Suprapubic skin (tissue), 4 donors: ENCODE data around the gene ZDHHC14.

Experiments
- CTCF ChIP-seq, 2 donors: fragments of 200-600 bp in 1 of 2; fragments of 450-650 bp in 1 of 2; sonication (generic) in 1 of 2; IDR thresholded peaks; one replicate each; pipeline ENCODE4 v1.5.1; 2016 to 2019; ENCODE audit warnings: antibody characterized with exemption in 2 of 2, mild to moderate bottlenecking in 1 of 2, moderate library complexity in 1 of 2
- EP300 ChIP-seq: sonication (generic); formaldehyde crosslinking; IDR thresholded peaks from one replicate; pipeline ENCODE4 v1.6.1; 2017; ENCODE audit warnings: antibody characterized with exemption
- POLR2A ChIP-seq, 2 donors: fragments of 450-650 bp; IDR thresholded peaks; one replicate each; pipeline ENCODE4 v1.6.1; 2017; ENCODE audit warnings: antibody characterized with exemption in 2 of 2, mild to moderate bottlenecking in 2 of 2, moderate library complexity in 2 of 2
- POLR2AphosphoS5 ChIP-seq, 3 donors: sonication (generic); formaldehyde crosslinking; IDR thresholded peaks; one replicate each; pipeline ENCODE4 v1.6.1; 2017; ENCODE audit warnings: antibody characterized with exemption in 3 of 3

GRCh38 chr6:157457787-157458186 lies 76.8 kb downstream of the ZDHHC14 start:
- TF ChIP-seq CTCF (IDR thresholded peaks at IDR 0.05) (no peak), POLR2AphosphoS5 (IDR thresholded peaks at IDR 0.05) (no peak), EP300 (no peak), POLR2A (IDR thresholded peaks at IDR 0.05) (no peak)
